ENCODE measurements around the gene SEPTIN5. TPM values are rescaled to one million over a fixed set of nuclear protein-coding genes. Genes with fewer than 3 reads are reported as not detected.

The SEPTIN5 gene
- total and polyA plus RNA-seq, 9 of the 15 experiments (the other 6 are each of a cell fraction or from before 2014, with no cell fraction given), result 0.03 to 195 (median 119) TPM

GRCh38 chr22:19680911-19681862, 33.1 kb upstream of the SEPTIN5 start (continued):
- TF ChIP-seq AFF1 (IDR thresholded peaks at IDR 0.05; ENCODE audit: low read depth in 1 of 2, partially characterized antibody in 2 of 2) (peak; percentile 58 to 59), SMAD4 (CRISPR knock-in tag; conservative IDR thresholded peaks at IDR 0.05) (peak; percentile 92), ZNF584 (CRISPR knock-in tag; IDR thresholded peaks at IDR 0.05; ENCODE audit: low read depth) (peak; percentile 96), ZEB2 (IDR thresholded peaks at IDR 0.05) (peak; percentile 88), IRF1 (CRISPR knock-in tag; IDR thresholded peaks at IDR 0.05; ENCODE audit: borderline replicate concordance) (no peak), TRIM25 (IDR thresholded peaks at IDR 0.05; ENCODE audit: borderline replicate concordance) (peak; percentile 44; the same call in 1 of the 2 replicates)
